ENCODE results near the gene SCARB1. TPM values are rescaled to one million over a fixed set of nuclear protein-coding genes. Genes with fewer than 3 reads are reported as not detected.

Gene SCARB1
- total and polyA plus RNA-seq, 2 experiments from 2014 or later, result 31.0 to 62.5 TPM

- no peaks in the 10 kb centered on the region for H3K27me3 ChIP-seq (ENCODE audit: insufficient read depth)
- no peak overlapping the region; the same call in 2 of the 3 replicates for H3K4me3 Mint-ChIP-seq
- H3K36me3 ChIP-seq (ENCODE audit: insufficient read depth), result no peaks in the 10 kb centered on the region
- peaks cover 14% of the 10 kb centered on the region for H3K27me3 Mint-ChIP-seq (ENCODE audit: insufficient read depth, low read depth, poor library complexity)
- 0 out of 2 replicates have a peak, but pooled peaks cover 8% of the 10 kb centered on the region for H3K4me1 ChIP-seq (ENCODE audit: insufficient read depth)
- no peak for TF ChIP-seq EZH2 (IDR thresholded peaks at IDR 0.05; ENCODE audit: low read depth, unreplicated experiment)
- no peak for TF ChIP-seq ZNF462 (CRISPR knock-in tag; IDR thresholded peaks at IDR 0.05)
- no peak for DNase-seq (ENCODE audit: low spot score)
- no peaks in the 10 kb centered on the region for H3K9me3 Mint-ChIP-seq
- no peaks in the 10 kb centered on the region for H3K9me2 ChIP-seq (ENCODE audit: insufficient read depth)
- H3K36me3 Mint-ChIP-seq (ENCODE audit: low read depth), result peaks cover 12% of the 10 kb centered on the region; the same call in 2 of the 3 replicates
- H3K27ac Mint-ChIP-seq, result 0 out of 2 replicates have a peak overlapping the region, but pooled peaks have one; percentile 43
- peaks cover 75% of the 10 kb centered on the region for H3K79me2 ChIP-seq (replicated peaks; ENCODE audit: insufficient read depth)
- H3K27ac ChIP-seq (ENCODE audit: low read depth), result no peak overlapping the region
- no peak overlapping the region for H3K4me3 ChIP-seq
- 0 out of 2 replicates have a peak, but pooled peaks cover 3% of the 10 kb centered on the region for H3F3A ChIP-seq (replicated peaks; ENCODE audit: low read depth)
- H3K4me1 Mint-ChIP-seq, result peaks cover 22% of the 10 kb centered on the region
- no peak overlapping the region for H3K4me2 ChIP-seq
- H4K20me1 ChIP-seq (replicated peaks; ENCODE audit: insufficient read depth), result peaks cover 19% of the 10 kb centered on the region
- ATAC-seq, result no peak
- no peak overlapping the region for H2AFZ ChIP-seq
These were observed 8.2 kb downstream of the SCARB1 start for GRCh38 chr12:124855275-124855957.

DNA sequence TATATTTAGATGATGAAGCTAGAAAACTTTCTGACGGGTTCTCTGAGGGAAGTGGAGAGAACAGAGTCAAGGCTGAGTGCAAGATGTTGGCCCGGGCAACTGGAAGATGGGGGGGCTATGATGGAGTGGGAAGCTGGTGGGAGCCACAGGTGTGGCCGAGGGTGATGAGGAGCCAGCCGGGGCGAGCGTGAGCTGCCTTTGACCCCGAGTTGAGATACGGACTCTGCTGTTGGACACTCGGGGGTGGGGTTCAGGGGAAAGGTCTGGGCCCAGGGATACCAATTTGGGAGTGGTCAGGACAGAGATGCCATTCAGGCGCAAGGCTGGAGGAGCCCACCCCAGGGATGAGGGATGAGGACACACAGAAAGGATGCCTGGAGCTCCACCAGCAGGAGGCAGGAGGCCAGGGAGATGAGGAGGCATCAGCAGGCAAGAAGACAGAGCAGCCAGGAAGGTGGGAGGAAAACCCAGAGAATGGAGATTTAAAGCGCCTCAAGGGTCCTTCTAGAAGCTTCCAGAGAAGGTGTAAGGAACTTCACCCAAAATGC is 9.0 kb downstream of the SCARB1 start:
- Mint-ChIP-seq H3K4me1 (peaks cover 22% of the 10 kb centered on the region), H3K4me3 (no peak overlapping the region; the same call in 2 of the 3 replicates), H3K36me3 (ENCODE audit: low read depth) (peaks cover 7% of the 10 kb centered on the region; the same call in 2 of the 3 replicates), H3K9me3 (no peaks in the 10 kb centered on the region), H3K27me3 (ENCODE audit: insufficient read depth, low read depth, poor library complexity) (peaks cover 14% of the 10 kb centered on the region), H3K27ac (peak overlapping the region; percentile 43; the same call in 1 of the 2 replicates)
- Histone ChIP-seq H3K27me3 (ENCODE audit: insufficient read depth) (no peaks in the 10 kb centered on the region), H3K36me3 (ENCODE audit: insufficient read depth) (no peaks in the 10 kb centered on the region), H2AFZ (no peak overlapping the region), H3K4me3 (no peak overlapping the region), H3K27ac (ENCODE audit: low read depth) (no peak overlapping the region), H3K9me2 (ENCODE audit: insufficient read depth) (no peaks in the 10 kb centered on the region), H4K20me1 (replicated peaks; ENCODE audit: insufficient read depth) (peaks cover 19% of the 10 kb centered on the region), H3F3A (replicated peaks; ENCODE audit: low read depth) (no peaks in the 10 kb centered on the region), H3K4me1 (ENCODE audit: insufficient read depth) (0 out of 2 replicates have a peak, but pooled peaks cover 8% of the 10 kb centered on the region), H3K79me2 (replicated peaks; ENCODE audit: insufficient read depth) (peaks cover 72% of the 10 kb centered on the region), H3K4me2 (no peak overlapping the region)
- DNase-seq (ENCODE audit: low spot score), result no peak
- ATAC-seq, result no peak
- no peak for TF ChIP-seq STAT1 (IDR thresholded peaks at IDR 0.05; ENCODE audit: unreplicated experiment)
- peak in 1 of 2 experiments; percentile 25; a peak in 1 of 4 replicates for TF ChIP-seq CTCF (conservative IDR thresholded peaks at IDR 0.05; ENCODE audit: low read depth in 2 of 2)

All from GM23338 (cell line).